GM11168 (cell line): ENCODE results near the gene PLXNA2.

Experiments used
- in situ Hi-C: fragments of 300-500 bp; cut with MboI; formaldehyde crosslinking; loops from one replicate; pipeline ENCODE4 v1.12.0; 2022; ENCODE audit warnings: low sequenced_read_pairs; ENCODE audit not compliant: unreplicated experiment

Gene PLXNA2

GRCh38 chr1:208185801-208186231 is 58.4 kb downstream of the PLXNA2 start:
- in situ Hi-C loops: no loop called here

- in situ Hi-C loops: no loop called here
These were observed 59.1 kb downstream of the PLXNA2 start for GRCh38 chr1:208184966-208185654.

GRCh38 chr1:208183977-208184911 is 59.9 kb downstream of the PLXNA2 start:
- in situ Hi-C loops: no loop called here

GRCh38 chr1:208182880-208183645 is 61.1 kb downstream of the PLXNA2 start:
- in situ Hi-C loops: no loop called here

GRCh38 chr1:208181364-208181763 is 62.8 kb downstream of the PLXNA2 start:
- in situ Hi-C loops: no loop called here

GRCh38 chr1:208180421-208180820 is 63.8 kb downstream of the PLXNA2 start:
- in situ Hi-C loops: no loop called here

GRCh38 chr1:208179961-208180409 is 64.2 kb downstream of the PLXNA2 start:
- in situ Hi-C loops: no loop called here

GRCh38 chr1:208179263-208179816 is 64.8 kb downstream of the PLXNA2 start:
- in situ Hi-C loops: no loop called here

GRCh38 chr1:208178091-208178529 is 66.1 kb downstream of the PLXNA2 start:
- in situ Hi-C loops: no loop called here

- in situ Hi-C loops: no loop called here
These were observed 66.5 kb downstream of the PLXNA2 start for GRCh38 chr1:208177656-208178055.

- in situ Hi-C loops: no loop called here
These were observed 67.5 kb downstream of the PLXNA2 start for GRCh38 chr1:208176649-208177048.

- in situ Hi-C loops: no loop called here
These were observed 68.7 kb downstream of the PLXNA2 start for GRCh38 chr1:208175508-208175895.

- in situ Hi-C loops: no loop called here
These were observed 69.3 kb downstream of the PLXNA2 start for GRCh38 chr1:208174731-208175507.

- in situ Hi-C loops: no loop called here
These were observed 70.0 kb downstream of the PLXNA2 start for GRCh38 chr1:208174200-208174599.

GRCh38 chr1:208173749-208174148 is 70.4 kb downstream of the PLXNA2 start:
- in situ Hi-C loops: no loop called here

GRCh38 chr1:208172423-208173145 is 71.6 kb downstream of the PLXNA2 start:
- in situ Hi-C loops: no loop called here

GRCh38 chr1:208171616-208172422 is 72.4 kb downstream of the PLXNA2 start:
- in situ Hi-C loops: no loop called here

- in situ Hi-C loops: no loop called here
These were observed 73.9 kb downstream of the PLXNA2 start for GRCh38 chr1:208170252-208170651.
